Choroid plexus epithelial cell (primary cell): ENCODE results near the gene CDK5R1.

Source experiments
- DNase-seq: peaks from one replicate; pipeline ENCODE4 v3.0.0-alpha.2; 2010; ENCODE audit warnings: low read depth
- H3K4me3 ChIP-seq: 2 replicates; pipeline ENCODE4 v1.5.1; 2011; ENCODE audit warnings: low read depth, mild to moderate bottlenecking, control low read depth, low read length, moderate library complexity
- TF ChIP-seq, protein P1 (sequence below): conservative IDR thresholded peaks from 2 replicates; pipeline ENCODE4 v1.5.1; 2011; ENCODE audit warnings: low read depth, mild to moderate bottlenecking, control low read depth, inconsistent platforms, low read length, moderate library complexity

The CDK5R1 gene

DNA sequence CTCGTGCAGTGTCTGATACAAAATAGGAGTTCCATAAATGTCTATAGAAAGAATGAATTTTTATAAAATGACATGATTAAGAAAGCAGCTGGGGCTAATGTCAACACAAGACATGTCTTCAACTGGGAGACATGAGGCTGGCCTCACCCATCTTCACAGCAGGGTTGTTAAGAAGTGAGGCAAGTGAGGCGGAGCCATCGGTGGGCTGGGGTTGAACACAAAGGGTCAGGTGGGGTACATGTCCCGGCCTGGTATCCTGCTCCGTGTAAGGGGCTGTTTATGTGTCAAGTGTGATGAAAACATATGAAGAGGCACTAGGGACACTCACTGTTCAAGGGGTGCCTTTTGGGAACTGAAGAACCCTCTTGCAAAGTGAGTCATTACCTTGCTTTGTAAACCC, 22.1 kb downstream of the CDK5R1 start:
- TF ChIP-seq, protein P1, sequence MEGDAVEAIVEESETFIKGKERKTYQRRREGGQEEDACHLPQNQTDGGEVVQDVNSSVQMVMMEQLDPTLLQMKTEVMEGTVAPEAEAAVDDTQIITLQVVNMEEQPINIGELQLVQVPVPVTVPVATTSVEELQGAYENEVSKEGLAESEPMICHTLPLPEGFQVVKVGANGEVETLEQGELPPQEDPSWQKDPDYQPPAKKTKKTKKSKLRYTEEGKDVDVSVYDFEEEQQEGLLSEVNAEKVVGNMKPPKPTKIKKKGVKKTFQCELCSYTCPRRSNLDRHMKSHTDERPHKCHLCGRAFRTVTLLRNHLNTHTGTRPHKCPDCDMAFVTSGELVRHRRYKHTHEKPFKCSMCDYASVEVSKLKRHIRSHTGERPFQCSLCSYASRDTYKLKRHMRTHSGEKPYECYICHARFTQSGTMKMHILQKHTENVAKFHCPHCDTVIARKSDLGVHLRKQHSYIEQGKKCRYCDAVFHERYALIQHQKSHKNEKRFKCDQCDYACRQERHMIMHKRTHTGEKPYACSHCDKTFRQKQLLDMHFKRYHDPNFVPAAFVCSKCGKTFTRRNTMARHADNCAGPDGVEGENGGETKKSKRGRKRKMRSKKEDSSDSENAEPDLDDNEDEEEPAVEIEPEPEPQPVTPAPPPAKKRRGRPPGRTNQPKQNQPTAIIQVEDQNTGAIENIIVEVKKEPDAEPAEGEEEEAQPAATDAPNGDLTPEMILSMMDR, result no peak
- DNase-seq, result no peak
- no peak overlapping the region for H3K4me3 ChIP-seq

DNA sequence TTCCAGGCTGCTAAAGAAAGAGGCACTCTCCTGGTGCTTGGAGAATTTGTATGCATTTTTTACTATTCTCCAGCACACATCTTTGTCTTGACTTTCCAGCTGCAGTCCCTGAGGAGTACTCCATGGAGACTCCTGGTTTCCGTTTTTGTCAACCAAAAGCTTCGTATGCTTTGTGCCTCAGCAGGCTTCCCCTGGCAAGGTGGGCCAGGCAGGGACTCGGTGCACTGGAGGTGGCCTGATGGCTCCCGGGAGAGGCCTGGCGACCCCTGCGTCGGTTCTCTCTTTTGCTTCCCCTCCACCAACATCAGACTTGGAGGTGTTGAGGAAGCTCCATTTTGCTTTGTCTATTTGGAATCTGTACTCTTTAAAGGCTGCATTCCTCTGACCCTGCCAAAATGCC, 23.7 kb downstream of the CDK5R1 start:
- no peak overlapping the region for H3K4me3 ChIP-seq
- TF ChIP-seq, protein P1, result no peak
- DNase-seq, result no peak

DNA sequence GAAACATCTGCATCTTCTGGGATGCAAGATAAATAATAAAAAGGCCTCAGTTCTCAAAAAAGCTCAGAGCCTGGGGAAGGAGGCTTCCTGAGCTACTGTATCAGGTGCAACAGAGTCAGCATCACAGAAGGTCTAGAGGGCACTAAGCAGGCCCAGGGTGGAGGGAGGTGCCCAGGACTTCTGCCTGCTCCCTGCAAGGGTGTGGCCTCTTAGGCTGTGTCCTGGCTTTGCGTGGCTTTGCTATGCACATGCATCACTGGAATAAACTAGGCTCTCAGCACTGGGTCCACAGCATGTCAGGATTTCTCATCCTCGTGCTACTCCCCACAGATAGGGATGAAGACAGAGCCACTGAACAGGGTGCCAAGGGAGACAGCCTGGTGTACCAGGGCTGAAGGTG, 25.5 kb downstream of the CDK5R1 start:
- no peak for DNase-seq
- H3K4me3 ChIP-seq, result no peak overlapping the region

DNA sequence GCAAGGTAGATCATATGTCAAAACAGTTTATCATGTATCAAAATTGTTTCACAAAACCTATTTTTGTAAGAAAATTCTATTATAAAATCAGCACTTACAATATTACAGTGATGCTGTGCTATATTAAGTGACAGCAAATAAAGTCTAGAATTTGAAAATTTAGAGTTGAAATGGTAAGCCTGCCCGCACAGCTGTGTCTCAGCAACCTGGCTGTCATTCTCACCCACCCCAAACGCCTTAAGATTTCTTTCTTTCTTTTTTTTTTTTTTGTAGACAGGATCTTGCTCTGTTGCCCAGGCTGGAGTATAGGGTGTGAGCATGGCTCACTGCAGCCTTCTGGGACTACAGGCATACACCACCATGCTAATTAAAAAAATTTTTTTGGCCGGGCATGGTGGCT, 26.8 kb downstream of the CDK5R1 start:
- no peak for DNase-seq
- TF ChIP-seq, protein P1, result no peak
- no peak overlapping the region for H3K4me3 ChIP-seq

More for the DNA sequence above, 25.5 kb downstream of the CDK5R1 start:
- TF ChIP-seq, protein P1, result no peak

DNA sequence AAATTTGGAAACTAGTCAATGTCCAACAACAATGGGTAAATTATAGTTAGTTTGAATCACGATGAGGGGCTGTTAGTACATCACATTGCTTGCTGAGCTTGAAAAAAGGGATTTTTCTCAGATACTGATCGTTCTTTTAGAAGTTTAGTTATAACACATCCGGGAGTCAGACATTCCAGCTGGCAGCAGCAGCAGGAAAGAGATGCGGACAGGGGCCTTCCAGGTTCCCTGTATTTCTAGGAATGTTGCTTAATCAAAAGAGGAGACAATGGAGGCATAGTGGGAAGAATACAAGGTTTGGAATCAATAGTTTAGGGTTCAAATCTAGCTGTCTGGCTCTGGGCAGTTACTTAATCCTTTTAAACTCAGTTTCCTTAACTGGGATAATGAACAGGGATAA, 27.8 kb downstream of the CDK5R1 start:
- DNase-seq, result no peak
- H3K4me3 ChIP-seq, result no peak overlapping the region
- TF ChIP-seq, protein P1, result no peak

DNA sequence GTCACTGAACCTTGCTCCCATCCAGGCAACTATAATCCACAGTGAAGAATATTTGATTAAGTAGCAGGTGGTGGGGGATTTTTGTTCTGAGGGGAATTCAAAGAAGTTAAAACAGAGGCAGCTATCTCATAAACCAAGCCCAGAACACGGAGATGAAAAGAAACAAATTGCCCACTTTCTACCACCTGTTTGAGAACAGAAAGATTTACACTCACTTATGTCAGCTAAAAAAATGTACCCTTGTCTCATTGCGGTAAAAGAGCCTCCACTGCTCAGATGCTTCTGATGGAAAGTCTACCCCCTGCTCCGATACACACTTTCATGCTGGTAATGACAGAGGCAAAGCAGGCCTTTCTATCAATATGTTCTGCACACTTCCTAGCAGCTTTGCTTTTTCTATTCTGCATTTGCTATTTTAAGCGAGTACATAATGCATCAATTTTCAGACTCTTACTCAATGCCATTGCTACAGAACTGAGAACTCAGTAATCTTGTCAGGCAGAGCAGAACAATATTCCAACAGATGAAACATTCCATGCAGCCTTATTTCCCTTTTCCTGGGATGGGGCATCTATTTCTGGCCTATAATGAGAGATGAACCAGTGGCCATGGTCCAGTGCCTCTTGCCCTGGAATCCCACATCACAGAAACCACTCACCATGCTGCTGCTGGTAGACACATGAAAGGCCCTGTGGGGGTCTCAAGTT, 29.0 kb downstream of the CDK5R1 start:
- no peak overlapping the region for H3K4me3 ChIP-seq
- no peak for DNase-seq
- TF ChIP-seq, protein P1, result no peak

DNA sequence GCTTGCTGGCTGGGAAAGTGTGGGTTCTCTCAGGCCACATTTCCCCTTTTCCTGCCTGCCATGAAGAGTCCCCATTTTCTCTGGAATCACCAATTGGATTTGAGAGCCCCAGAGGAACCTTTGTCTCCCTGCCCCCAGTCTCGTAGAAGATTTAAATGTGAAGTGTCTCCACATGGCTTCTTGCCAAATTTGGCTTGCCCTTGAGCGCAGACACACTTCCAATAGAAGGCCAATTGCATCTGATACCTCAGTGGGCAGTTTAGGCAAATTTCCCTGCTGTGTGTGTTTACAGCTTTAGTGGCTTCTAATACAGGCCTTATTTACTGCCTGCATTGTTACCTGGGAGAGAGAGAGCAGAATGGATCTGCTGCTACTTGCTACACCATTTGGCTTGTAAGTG, 29.7 kb downstream of the CDK5R1 start:
- TF ChIP-seq, protein P1, result no peak
- no peak overlapping the region for H3K4me3 ChIP-seq
- no peak for DNase-seq
